Activated T-cell treated with anti-CD3 and anti-CD28 coated beads for 48 hours (primary cell): ENCODE measurements around the gene LANCL2.
"Not testable (repeated sequence)": the region's sequence is repeated elsewhere in the genome, so short reads cannot be mapped to it uniquely, and the experiment has no call there.

Experiments
- DNase-seq: peaks from one replicate; pipeline ENCODE4 v3.0.0-alpha.2; 2020; ENCODE audit warnings: low read depth

The LANCL2 gene, protein sequence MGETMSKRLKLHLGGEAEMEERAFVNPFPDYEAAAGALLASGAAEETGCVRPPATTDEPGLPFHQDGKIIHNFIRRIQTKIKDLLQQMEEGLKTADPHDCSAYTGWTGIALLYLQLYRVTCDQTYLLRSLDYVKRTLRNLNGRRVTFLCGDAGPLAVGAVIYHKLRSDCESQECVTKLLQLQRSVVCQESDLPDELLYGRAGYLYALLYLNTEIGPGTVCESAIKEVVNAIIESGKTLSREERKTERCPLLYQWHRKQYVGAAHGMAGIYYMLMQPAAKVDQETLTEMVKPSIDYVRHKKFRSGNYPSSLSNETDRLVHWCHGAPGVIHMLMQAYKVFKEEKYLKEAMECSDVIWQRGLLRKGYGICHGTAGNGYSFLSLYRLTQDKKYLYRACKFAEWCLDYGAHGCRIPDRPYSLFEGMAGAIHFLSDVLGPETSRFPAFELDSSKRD

GRCh38 chr7:55365205-55365674, at the start of gene LANCL2:
Gene LANCL2, plus strand, starts transcription at chr7:55365337. Its CDS starts 689 bp downstream, at chr7:55366026.
- DNase-seq, result peak; percentile 35

- no peak for DNase-seq
Observed at GRCh38 chr7:55325371-55325792, 39.8 kb upstream of the LANCL2 start.

GRCh38 chr7:55326081-55326835, 38.9 kb upstream of the LANCL2 start:
- no peak for DNase-seq

GRCh38 chr7:55326945-55327626, 38.1 kb upstream of the LANCL2 start:
- no peak for DNase-seq

DNA sequence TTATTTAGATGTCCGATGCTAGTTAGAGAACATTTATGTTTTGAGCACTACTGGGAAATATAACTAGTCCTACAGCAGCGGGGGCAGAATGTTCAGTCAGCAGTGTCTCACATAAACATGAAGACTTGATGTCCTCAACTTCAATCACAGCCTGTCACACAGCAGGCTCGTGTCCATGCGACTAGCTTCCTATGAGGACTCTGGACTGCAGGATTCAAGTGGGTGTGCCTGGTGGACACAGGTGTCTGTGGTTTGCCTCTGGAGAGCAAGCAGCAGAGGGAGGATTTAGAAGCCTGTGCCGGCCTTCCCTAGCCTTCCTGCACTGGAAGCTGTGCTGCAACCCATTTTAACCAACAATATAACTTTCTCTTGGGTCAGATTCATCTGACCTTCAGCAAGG, 30.0 kb upstream of the LANCL2 start:
- no peak for DNase-seq

- DNase-seq, result no peak
Observed at GRCh38 chr7:55335786-55336185, 29.4 kb upstream of the LANCL2 start.

- no peak for DNase-seq
Observed at GRCh38 chr7:55336540-55336939, 28.6 kb upstream of the LANCL2 start.

DNA sequence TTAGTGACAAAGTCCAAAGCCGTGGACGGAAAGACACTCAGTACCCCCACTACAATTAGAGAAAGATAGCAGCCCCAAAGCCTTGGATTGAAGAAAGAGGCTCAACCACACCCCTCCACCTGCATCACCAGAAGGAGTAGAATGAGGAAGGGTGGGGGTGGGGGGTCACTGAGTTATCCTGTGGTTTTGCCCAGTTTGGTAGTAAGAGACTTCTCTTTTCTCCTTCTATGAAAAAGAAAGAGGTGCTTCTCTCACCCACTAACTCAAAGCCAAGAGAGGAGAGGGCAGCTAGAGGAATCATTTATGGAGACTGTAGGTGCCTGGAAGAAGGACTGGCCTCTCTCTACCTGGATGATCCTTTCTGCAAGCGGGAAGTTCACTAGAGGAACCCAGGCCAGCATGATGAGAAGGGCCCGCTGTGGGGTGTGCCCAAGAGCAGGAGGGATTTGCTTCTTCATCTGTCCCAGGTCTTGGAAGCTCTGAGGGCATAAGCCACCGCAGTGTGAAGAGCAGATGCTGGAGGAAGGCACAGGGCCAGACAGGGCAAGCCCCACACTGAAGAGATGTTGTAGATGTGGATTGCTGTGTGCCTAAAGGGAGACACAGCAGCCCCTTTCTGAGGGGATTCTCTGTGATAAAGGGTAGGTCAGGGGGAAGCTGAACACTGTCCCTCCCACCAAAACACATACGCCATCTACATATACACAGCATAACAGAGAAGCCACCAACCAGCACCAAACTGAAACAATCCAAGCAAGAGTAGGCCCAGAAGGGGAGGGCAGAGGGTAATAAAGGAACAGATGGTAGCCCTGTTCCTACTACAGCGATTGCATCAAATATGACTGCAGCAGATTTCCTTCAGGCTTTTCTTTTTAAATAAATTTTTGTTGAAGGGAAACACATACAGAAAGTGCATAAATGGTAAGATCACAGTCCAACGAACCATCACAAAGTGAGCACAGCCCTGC, 25.8 kb upstream of the LANCL2 start:
- no peak for DNase-seq

DNA sequence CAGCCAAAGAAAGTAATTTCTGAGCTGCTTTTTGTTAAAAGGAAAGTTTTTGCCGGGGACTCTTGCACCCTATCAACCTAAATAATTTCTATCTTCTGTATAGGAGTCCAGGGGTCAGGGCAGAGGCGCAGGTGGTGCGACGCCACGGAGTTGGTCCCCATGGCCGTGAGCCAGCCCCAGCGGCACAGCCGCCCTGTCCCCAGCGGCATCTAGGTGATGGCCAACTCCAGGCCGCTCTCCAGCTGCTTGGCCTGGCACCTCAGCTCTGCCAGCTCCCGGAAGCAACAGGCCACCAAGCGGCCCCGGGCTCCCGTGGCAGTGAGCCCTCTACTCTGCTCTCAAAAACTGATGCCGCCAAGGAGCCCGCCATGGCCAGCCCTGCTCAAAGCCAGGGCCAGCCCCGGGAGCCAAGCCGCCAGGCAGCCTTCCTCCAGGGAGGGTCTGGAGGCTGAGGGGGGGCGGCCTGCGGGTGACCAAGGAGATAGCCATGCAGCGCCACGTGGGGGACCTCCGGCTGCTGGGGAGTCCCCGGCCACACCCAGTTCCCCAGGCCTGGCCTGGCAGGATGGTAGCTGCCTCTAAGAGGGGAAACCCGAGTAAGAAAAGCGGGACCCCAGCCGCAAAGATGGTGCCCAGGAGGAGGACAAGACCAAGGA, 22.8 kb upstream of the LANCL2 start:
- no peak for DNase-seq

DNA sequence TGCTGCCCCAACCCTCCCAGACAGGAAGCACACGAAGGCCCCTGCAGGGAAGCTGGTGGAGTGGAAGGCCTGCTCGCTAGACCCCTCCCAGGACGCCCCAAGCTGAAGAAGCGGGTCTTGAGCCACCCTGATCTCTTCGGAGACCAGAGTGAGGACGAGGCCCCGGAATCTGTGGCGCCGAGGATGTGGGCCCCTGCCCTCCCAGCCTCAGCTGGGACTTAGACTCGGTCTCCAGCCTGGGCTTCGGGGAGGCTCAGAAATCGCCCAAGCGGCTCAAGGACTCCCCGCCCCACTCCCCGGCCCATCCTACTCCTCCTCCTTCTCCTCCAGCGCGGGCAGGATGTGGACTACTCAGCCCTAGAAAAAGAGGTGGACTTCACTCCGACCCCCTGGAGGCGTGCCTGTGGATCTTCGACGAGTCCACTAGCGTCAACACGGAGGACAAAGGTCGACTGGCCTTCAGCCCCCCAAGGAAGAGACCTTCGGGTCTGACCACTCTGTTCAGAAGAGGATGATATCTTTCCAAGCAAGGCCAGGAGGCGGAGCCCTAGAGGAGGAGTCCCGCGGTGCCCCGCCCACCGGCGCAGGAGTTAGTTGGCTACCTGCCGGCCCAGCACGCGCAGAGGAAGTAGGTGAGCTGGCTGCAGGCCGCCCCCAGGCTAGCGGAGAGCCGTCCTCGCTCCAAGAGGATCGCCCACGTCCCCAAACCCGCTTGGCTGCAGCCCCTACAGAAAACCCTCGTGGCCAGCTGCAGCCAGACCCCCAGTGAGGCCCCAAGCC, 21.9 kb upstream of the LANCL2 start:
- DNase-seq, result no peak

GRCh38 chr7:55343860-55344606, 21.1 kb upstream of the LANCL2 start:
- no peak for DNase-seq

DNA sequence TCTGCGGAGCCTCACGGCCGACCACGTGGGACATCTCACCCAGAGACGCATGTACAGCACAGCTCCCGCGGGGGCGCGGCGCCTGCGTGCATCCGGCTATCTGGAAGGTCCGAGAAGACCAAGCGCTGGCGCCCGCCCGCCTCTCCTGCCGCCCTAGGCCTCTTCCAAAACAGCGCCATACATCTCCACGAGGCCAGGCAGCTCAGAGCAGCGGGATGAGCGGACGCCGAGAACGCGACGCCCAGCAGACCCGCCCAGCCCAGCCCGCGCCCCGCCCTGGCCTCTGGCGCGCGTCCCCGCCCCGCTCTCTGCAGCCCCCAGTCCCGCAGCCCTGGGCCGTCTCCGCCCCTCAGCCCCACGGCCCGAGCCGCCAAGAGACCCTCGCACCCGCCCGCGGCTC, 20.3 kb upstream of the LANCL2 start:
- DNase-seq, result no peak

- no peak for DNase-seq
Observed at GRCh38 chr7:55345292-55345691, 19.8 kb upstream of the LANCL2 start.

GRCh38 chr7:55348502-55348901, 16.6 kb upstream of the LANCL2 start:
- no peak for DNase-seq

DNA sequence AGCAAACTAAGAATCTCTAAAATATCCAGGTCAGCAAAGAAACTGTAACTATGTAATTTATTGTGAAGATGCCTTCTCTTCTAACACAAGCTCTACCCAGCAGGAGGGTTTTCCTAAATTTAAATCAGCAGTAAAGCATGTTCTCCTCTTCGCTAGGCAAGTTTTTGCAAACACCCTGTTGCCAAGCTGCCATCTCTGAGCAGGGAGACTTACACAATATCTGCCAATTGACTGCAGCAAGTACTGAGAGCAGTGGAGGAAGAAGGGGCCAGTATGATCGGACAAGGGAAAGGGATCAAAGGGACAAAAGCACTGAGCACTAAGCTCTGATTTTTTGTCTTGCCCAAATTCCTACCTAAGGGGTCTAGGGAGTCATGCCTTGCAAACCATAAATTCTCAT, 16.0 kb upstream of the LANCL2 start:
- no peak for DNase-seq

DNA sequence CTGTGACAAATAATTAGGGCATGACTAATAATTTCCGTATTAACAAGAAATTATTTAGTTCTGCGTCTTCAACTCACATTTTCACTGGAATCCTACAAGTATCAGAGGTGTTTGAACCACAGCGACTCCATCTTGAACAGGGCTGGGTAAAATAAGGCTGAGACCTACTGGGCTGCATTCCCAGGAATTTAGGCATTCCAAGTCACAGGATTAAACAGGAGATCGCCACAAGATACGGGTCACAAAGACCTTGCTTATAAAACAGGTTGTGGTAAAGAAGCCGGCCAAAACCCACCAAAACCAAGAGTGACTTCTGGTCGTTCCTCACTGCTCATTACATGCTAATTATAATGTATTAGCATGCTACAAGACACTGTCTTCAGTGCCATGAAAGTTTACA, 14.9 kb upstream of the LANCL2 start:
- no peak for DNase-seq

DNA sequence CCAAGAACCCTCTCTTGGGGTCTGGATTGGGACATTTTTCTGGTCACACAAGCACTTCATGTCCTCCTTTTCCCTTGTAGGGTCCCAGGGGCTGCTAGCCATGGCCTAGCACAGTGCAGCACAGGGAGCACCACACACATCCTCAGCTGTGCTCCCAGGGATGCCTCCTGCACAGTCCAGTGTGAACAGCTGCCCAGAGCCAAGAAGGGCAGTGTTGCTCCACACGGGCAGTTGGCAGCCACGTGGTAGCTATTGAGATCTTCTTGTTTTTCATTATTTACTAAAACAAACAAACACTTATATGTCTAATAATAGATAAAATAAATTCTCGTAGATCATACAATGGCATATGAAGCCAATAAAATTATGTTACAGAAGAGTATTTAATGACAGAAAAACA, 13.9 kb upstream of the LANCL2 start:
- DNase-seq, result no peak

DNA sequence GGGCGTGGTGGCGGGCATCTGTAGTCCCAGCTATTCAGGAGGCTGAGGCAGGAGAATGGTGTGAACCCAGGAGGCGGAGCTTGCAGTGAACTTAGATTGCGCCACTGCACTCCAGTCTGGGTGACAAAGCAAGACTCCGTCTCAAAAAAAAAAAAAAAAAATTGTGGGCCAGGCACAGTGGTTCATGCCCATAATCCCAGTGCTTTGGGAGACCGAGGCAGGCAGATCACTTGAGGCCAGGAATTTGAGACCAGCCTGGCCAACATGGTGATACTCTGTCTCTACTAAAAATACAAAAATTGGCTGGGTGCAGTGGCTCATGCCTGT, 12.2 kb upstream of the LANCL2 start:
- not testable (repeated sequence) for DNase-seq

DNA sequence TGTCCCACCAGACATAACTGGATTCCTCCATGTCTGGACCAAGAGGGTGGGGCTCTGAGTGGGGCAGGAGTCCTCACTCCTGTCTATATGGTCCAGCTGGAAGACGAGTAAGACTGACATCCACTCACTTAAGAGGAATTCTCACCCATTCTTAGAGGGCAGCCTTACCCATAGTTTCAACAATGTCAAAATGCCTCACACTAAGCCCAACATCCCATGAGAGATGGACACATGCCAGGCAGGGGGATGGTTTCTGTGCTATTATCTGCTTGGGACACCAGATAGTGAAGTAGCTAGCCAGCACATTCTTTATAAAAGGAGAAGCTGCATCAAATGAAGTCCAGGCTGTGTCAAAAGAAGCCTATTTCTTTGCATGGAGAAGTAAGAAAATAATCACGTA, 4.7 kb upstream of the LANCL2 start:
- DNase-seq, result no peak
